PC-3 (cell line): Measurements from ENCODE around the gene CIAPIN1. TPM values are rescaled to one million over a fixed set of nuclear protein-coding genes. Genes with fewer than 3 reads are reported as not detected.

Experiments
- ATAC-seq: fragments of 200-7000 bp; cut with Tn5 transposase; 2 replicates; pipeline ENCODE4 v1.9.1; 2020; ENCODE audit warnings: mild to moderate bottlenecking, moderate library complexity
- BruUV-seq: library from RNA; stranded (reverse); fragments of 400-500 nt; replicated peaks from 2 replicates; lab custom pipeline; 2021; lab: Mats Ljungman, UMichigan
- CTCF ChIA-PET: fragments of 300-600 bp; sonication (Branson Sonifier 250); formaldehyde crosslinking; loops from one replicate; lab custom pipeline; 2022; ENCODE audit warnings: antibody characterized with exemption; lab: Charles Lee
- POLR2A ChIA-PET: fragments of 300-600 bp; sonication (Branson Sonifier 250); formaldehyde crosslinking; loops from one replicate; lab custom pipeline; 2022; ENCODE audit warnings: antibody characterized with exemption; ENCODE audit not compliant: unreplicated experiment; lab: Charles Lee
- DNase-seq: peaks from one replicate; pipeline ENCODE4 v3.0.0-alpha.2; 2015
- H2AFZ ChIP-seq: fragments of 300-600 bp; sonication (generic); 2 replicates; pipeline ENCODE4 v1.6.0; 2016; ENCODE audit warnings: antibody characterized with exemption, low read length
- H3F3A ChIP-seq: fragments of 300-600 bp; sonication (generic); one replicate; pipeline ENCODE4 v1.6.0; 2017; ENCODE audit warnings: antibody characterized with exemption, low read length, control low read depth, mild to moderate bottlenecking; ENCODE audit not compliant: unreplicated experiment
- H3K27ac ChIP-seq: fragments of 300-600 bp; sonication (generic); 2 replicates; pipeline ENCODE4 v1.5.1; 2016; ENCODE audit warnings: mild to moderate bottlenecking, low read length
- H3K27me3 ChIP-seq: fragments of 300-600 bp; sonication (generic); 2 replicates; pipeline ENCODE4 v1.6.1; 2016; ENCODE audit warnings: low read length, mixed read lengths
- H3K36me3 ChIP-seq: fragments of 300-600 bp; sonication (generic); 2 replicates; pipeline ENCODE4 v1.6.1; 2016; ENCODE audit warnings: low read depth, mixed run types, low read length, mixed read lengths
- H3K4me1 ChIP-seq: fragments of 300-600 bp; sonication (generic); 2 replicates; pipeline ENCODE4 v1.5.1; 2016; ENCODE audit warnings: low read length; ENCODE audit not compliant: insufficient read depth
- H3K4me2 ChIP-seq: fragments of 300-600 bp; sonication (generic); 2 replicates; pipeline ENCODE4 v1.6.0; 2016; ENCODE audit warnings: low read length
- H3K4me3 ChIP-seq: fragments of 300-600 bp; sonication (generic); 2 replicates; pipeline ENCODE4 v1.5.1; 2016; ENCODE audit warnings: mild to moderate bottlenecking, low read length, mixed read lengths
- H3K79me2 ChIP-seq: fragments of 300-600 bp; sonication (generic); 2 replicates; pipeline ENCODE4 v1.6.1; 2017; ENCODE audit warnings: low read length, mixed read lengths
- H3K9ac ChIP-seq: fragments of 300-600 bp; sonication (generic); 2 replicates; pipeline ENCODE4 v1.6.0; 2016; ENCODE audit warnings: mild to moderate bottlenecking, low read length
- H3K9me2 ChIP-seq: fragments of 300-600 bp; sonication (generic); replicated peaks from 2 replicates; pipeline ENCODE4 v1.6.1; 2016; ENCODE audit warnings: mixed run types, low read length, mixed read lengths
- H3K9me3 ChIP-seq: fragments of 300-600 bp; sonication (generic); 2 replicates; pipeline ENCODE4 v1.6.1; 2016; ENCODE audit warnings: low read length, mixed read lengths
- H4K20me1 ChIP-seq: fragments of 300-600 bp; sonication (generic); 2 replicates; pipeline ENCODE4 v1.6.1; 2016; ENCODE audit warnings: low read length, mixed read lengths
- CTCF ChIP-seq: fragments of 300-600 bp; sonication (generic); conservative IDR thresholded peaks from 2 replicates; pipeline ENCODE4 v1.5.1; 2017; ENCODE audit warnings: antibody characterized with exemption, low read depth, mild to moderate bottlenecking, low read length
- EZH2 ChIP-seq: fragments of 300-600 bp; sonication (generic); IDR thresholded peaks from one replicate; pipeline ENCODE4 v1.6.1; 2017; ENCODE audit warnings: antibody characterized with exemption, mild to moderate bottlenecking, low read length; ENCODE audit not compliant: unreplicated experiment
- EZH2phosphoT487 ChIP-seq: fragments of 300-600 bp; sonication (generic); IDR thresholded peaks from 2 replicates; pipeline ENCODE4 v1.6.1; 2018; ENCODE audit warnings: mild to moderate bottlenecking, antibody characterized with exemption, low read length, borderline replicate concordance
- intact Hi-C: fragments of 100-400 bp; cut with micrococcal nuclease; formaldehyde crosslinking; loops from 2 replicates; pipeline ENCODE4 v1.9.0; 2023
- total RNA-seq: library from RNA; depleted of rRNA; stranded (reverse); fragments of >200 nt; gene quantifications from 2 replicates; pipeline ENCODE4 v1.2.3, GENCODE V29; 2014

The CIAPIN1 gene
- total RNA-seq, 1 experiment from 2014 or later: 48.6 TPM

GRCh38 chr16:57471852-57472664, 24.9 kb upstream of the CIAPIN1 start:
- intact Hi-C loops: no loop called here
- Histone ChIP-seq H3K4me3 (no peak overlapping the region), H3F3A (no peaks in the 10 kb centered on the region), H4K20me1 (no peaks in the 10 kb centered on the region), H3K27ac (no peak overlapping the region), H3K4me2 (no peak overlapping the region), H3K9ac (no peak overlapping the region), H3K36me3 (peaks cover 30% of the 10 kb centered on the region; the same call in 1 of the 2 replicates), H3K4me1 (no peaks in the 10 kb centered on the region), H3K27me3 (no peaks in the 10 kb centered on the region), H3K9me3 (no peaks in the 10 kb centered on the region), H3K9me2 (no peaks in the 10 kb centered on the region), H3K79me2 (no peaks in the 10 kb centered on the region), H2AFZ (no peak overlapping the region)
- no TSS peak for BruUV-seq
- TF ChIP-seq EZH2phosphoT487: no peak
- no peak for TF ChIP-seq EZH2
- ChIA-PET CTCF (no interaction called here), POLR2A (interaction anchor here (0.7 kb wide), 1 partner anchor 40 kb away, joined by 4 read pairs; no protein-coding TSS in a partner anchor)
- no peak for DNase-seq
- ATAC-seq: no peak

GRCh38 chr16:57471209-57471608, 24.0 kb upstream of the CIAPIN1 start:
- Histone ChIP-seq H2AFZ (no peak overlapping the region), H3F3A (no peaks in the 10 kb centered on the region), H3K79me2 (no peaks in the 10 kb centered on the region), H3K4me2 (no peak overlapping the region), H3K36me3 (peaks cover 34% of the 10 kb centered on the region; the same call in 1 of the 2 replicates), H3K4me3 (no peak overlapping the region), H3K9ac (no peak overlapping the region), H3K27ac (no peak overlapping the region), H4K20me1 (no peaks in the 10 kb centered on the region), H3K27me3 (no peaks in the 10 kb centered on the region), H3K4me1 (no peaks in the 10 kb centered on the region), H3K9me3 (no peaks in the 10 kb centered on the region), H3K9me2 (no peaks in the 10 kb centered on the region)
- ATAC-seq (no peak), DNase-seq (no peak)
- POLR2A ChIA-PET: no interaction called here
- TF ChIP-seq EZH2: no peak
- no peak for TF ChIP-seq CTCF
- no peak for TF ChIP-seq EZH2phosphoT487
- intact Hi-C loops: no loop called here
- CTCF ChIA-PET: no interaction called here
- BruUV-seq: no TSS peak

GRCh38 chr16:57470711-57471110, 23.5 kb upstream of the CIAPIN1 start:
- no peak overlapping the region for H3K4me3 ChIP-seq

More at GRCh38 chr16:57470711-57471110, 23.5 kb upstream of the CIAPIN1 start:
- H3K79me2 ChIP-seq: no peaks in the 10 kb centered on the region
- TF ChIP-seq CTCF (no peak), EZH2 (no peak), EZH2phosphoT487 (no peak)
- H3K27ac ChIP-seq: no peak overlapping the region
- H3K9ac ChIP-seq: no peak overlapping the region
- no peak for ATAC-seq
- no peaks in the 10 kb centered on the region for H3F3A ChIP-seq
- H3K9me3 ChIP-seq: no peaks in the 10 kb centered on the region
- peaks cover 39% of the 10 kb centered on the region; the same call in 1 of the 2 replicates for H3K36me3 ChIP-seq
- H3K4me2 ChIP-seq: no peak overlapping the region
- no peaks in the 10 kb centered on the region for H4K20me1 ChIP-seq
- no peaks in the 10 kb centered on the region for H3K27me3 ChIP-seq
- intact Hi-C loops: no loop called here
- POLR2A ChIA-PET: no interaction called here
- no peak for DNase-seq
- BruUV-seq: no TSS peak
- H3K9me2 ChIP-seq: no peaks in the 10 kb centered on the region
- CTCF ChIA-PET: no interaction called here
- H3K4me1 ChIP-seq: no peaks in the 10 kb centered on the region
- H2AFZ ChIP-seq: no peak overlapping the region
